ENCODE measurements around the gene TPD52L2. TPM values are rescaled to one million over a fixed set of nuclear protein-coding genes. Genes with fewer than 3 reads are reported as not detected.

The TPD52L2 gene
- polyA plus RNA-seq, 1 donor, result 63.6 TPM

DNA sequence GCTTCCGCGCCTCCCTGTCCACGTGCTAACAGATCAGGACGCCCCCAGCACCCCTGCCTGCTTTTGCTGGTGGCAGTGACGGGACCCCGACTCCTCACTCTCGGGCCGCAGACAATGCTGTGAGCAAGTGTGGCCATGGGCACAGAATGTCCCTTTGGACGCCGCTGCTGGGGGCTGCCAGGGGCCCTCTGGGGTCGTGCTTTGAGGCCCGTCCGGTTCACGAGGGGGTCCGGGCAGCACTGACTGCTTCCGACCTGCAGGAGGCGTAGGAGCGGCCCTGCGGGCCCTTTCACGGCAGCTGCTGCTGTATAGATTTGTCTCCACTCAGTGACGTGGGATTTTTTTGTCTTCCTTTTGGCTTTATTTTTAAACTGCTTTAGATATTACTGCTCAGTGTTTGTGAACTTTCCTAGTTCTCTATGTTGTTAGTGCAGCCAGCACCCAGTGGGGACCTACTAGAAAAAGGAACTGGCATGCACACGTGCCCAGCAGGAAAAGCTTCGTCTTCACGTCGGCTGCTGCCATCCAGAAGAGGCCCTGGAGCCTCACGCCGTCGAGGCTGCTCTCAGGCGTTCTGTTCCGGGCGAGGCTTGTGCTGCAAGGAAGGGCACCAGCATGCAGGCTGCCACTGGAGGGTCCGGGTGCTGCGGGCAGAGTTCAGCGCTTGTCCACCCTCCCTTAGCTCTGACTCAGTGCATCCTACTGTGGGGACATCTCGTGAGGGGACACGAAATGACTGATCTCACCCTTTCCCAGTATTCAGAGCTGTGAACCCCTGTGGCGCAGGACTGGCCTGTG lies 69.4 kb downstream of the TPD52L2 start:
- H3K36me3 ChIP-seq (ENCODE audit: control insufficient read depth, insufficient read depth, low read length), result peaks cover 71% of the 10 kb centered on the region
- no peak for DNase-seq
- peaks cover 9% of the 10 kb centered on the region for H3K9me3 ChIP-seq (ENCODE audit: control insufficient read depth, low read depth, low read length)
- no peaks in the 10 kb centered on the region for H3K27me3 ChIP-seq (ENCODE audit: control insufficient read depth, insufficient read depth, low read length)
- no peak overlapping the region for H3K4me3 ChIP-seq (ENCODE audit: low read length)
- no peak overlapping the region for H3K27ac ChIP-seq (ENCODE audit: low read length)
- H3K4me1 ChIP-seq (ENCODE audit: control insufficient read depth, insufficient read depth, low read length), result no peaks in the 10 kb centered on the region
- WGBS (ENCODE audit: insufficient coverage, low lambda C conversion rate), result no CpG with 5 or more reads among the region's 37 CpGs

DNA sequence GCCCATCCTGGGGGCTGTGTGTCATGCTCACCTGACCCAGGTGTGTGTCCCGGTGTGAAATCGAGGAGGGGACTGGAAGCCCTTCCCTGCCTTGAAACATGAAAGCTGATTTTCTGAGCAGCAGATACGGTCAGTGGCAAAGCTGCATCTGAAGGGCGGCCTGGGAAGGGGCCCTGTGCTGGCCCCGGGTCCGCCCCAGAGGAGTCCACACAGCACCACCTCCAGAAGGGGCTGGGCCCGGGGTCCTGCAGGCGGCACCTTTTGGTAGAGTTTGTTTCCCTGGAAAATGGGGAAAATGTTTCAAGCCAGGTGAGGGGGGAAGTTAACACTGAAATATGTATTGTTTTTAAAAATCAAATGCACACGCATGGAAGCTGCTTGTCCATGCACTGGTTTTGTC lies 70.4 kb downstream of the TPD52L2 start:
- DNase-seq, result no peak
- Histone ChIP-seq H3K4me1 (ENCODE audit: control insufficient read depth, insufficient read depth, low read length) (no peaks in the 10 kb centered on the region), H3K36me3 (ENCODE audit: control insufficient read depth, insufficient read depth, low read length) (peaks cover 72% of the 10 kb centered on the region), H3K4me3 (ENCODE audit: low read length) (no peak overlapping the region), H3K27ac (ENCODE audit: low read length) (no peak overlapping the region), H3K27me3 (ENCODE audit: control insufficient read depth, insufficient read depth, low read length) (no peaks in the 10 kb centered on the region), H3K9me3 (ENCODE audit: control insufficient read depth, low read depth, low read length) (peaks cover 13% of the 10 kb centered on the region)
- WGBS (ENCODE audit: insufficient coverage, low lambda C conversion rate), result no CpG with 5 or more reads among the region's 9 CpGs

DNA sequence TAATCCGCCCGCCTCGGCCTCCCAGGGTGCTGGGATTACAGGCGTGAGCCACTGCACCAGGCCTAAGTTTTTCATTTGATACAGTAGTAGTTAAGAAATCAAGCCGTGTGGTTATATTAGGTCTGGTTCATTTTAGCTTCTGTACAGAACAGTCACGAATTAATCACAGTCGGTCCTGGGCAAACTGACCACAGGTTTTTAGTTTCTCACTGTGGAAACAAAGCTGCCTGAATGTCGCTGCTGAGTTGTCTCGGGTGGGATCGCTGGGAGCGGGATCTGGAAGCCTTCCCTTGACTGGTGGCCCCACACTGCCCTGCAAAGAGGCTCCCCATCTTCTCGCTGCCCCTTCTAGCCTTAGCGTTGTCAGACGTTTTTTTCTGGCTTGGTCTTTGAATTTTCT lies 72.5 kb downstream of the TPD52L2 start:
- no peak for DNase-seq
- Histone ChIP-seq H3K4me1 (ENCODE audit: control insufficient read depth, insufficient read depth, low read length) (peaks cover under 1% of the 10 kb centered on the region), H3K27ac (ENCODE audit: low read length) (no peak overlapping the region), H3K4me3 (ENCODE audit: low read length) (no peak overlapping the region), H3K36me3 (ENCODE audit: control insufficient read depth, insufficient read depth, low read length) (peaks cover 67% of the 10 kb centered on the region), H3K9me3 (ENCODE audit: control insufficient read depth, low read depth, low read length) (peaks cover 30% of the 10 kb centered on the region), H3K27me3 (ENCODE audit: control insufficient read depth, insufficient read depth, low read length) (no peaks in the 10 kb centered on the region)
- 89% methylated on average over 6 of the region's 14 CpGs for WGBS (ENCODE audit: insufficient coverage, low lambda C conversion rate)

DNA sequence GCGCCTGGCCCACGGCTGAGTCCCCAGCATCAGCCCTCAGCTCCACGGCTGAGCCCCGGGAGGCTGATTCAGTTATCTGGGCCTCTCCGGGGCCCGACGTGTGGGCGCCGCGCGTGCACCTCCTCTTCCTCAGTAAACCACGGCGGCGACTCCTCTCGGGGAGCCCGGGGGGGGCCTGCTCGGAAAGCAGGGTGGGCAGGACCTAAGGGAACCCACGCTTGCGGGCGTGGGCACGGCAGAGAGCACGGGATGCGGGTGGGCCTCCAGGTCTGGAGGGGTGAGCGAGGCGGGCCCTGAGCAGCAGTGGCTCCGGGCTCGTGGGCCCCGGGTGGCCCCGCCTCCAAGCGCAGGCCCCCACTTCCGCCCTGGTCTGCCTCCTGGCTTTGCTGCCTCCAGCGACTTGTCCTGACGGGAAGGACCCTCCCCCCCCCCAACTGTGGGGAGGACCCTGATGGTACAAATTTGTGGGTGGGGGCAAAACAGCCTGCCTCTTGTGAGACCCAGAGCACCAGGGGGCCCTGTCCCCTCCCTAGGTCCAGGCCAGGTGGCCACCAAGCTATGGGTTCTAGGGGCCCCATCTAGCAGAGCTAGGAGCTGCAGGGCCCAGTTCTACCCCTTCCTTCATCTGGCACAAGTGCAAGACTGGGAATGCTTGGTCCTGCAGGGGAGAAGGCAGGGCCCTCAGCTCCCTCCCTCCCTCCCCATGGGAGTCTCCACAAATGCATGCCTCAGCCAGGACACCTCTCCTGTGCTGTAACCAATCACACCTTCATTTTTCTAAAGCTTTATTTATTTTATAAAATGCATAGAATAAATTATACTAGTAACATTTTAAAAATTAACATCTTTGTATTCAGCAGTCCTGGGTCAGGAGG lies 74.2 kb downstream of the TPD52L2 start:
- H3K27me3 ChIP-seq (ENCODE audit: control insufficient read depth, insufficient read depth, low read length), result no peaks in the 10 kb centered on the region
- peaks cover 30% of the 10 kb centered on the region for H3K9me3 ChIP-seq (ENCODE audit: control insufficient read depth, low read depth, low read length)
- peaks cover 68% of the 10 kb centered on the region for H3K36me3 ChIP-seq (ENCODE audit: control insufficient read depth, insufficient read depth, low read length)
- H3K4me3 ChIP-seq (ENCODE audit: low read length), result no peak overlapping the region
- H3K4me1 ChIP-seq (ENCODE audit: control insufficient read depth, insufficient read depth, low read length), result peaks cover 4% of the 10 kb centered on the region
- no CpG with 5 or more reads among the region's 33 CpGs for WGBS (ENCODE audit: insufficient coverage, low lambda C conversion rate)
- H3K27ac ChIP-seq (ENCODE audit: low read length), result no peak overlapping the region
- no peak for DNase-seq

DNA sequence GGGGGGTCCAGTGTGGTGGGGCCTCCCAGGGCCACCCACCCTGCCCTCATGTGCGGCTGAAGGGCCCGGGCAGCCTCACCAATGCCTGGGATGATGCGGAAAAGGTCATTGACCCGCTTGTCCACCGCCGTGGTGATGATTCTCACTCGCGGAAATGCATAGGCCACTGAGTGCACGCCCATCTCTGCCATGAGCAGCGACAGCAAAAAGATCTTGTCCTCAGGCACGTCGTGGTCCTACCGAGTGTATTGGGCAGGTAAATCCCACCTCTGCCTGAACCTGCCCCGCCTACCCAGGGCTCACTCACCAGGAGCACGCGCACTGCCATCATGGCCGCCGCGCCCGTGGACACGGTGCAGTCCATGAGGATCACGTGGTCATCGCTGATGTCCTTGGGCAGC lies 75.0 kb downstream of the TPD52L2 start:
- DNase-seq, result no peak
- peaks cover 30% of the 10 kb centered on the region for H3K9me3 ChIP-seq (ENCODE audit: control insufficient read depth, low read depth, low read length)
- H3K27ac ChIP-seq (ENCODE audit: low read length), result no peak overlapping the region
- peaks cover 68% of the 10 kb centered on the region for H3K36me3 ChIP-seq (ENCODE audit: control insufficient read depth, insufficient read depth, low read length)
- peaks cover 4% of the 10 kb centered on the region for H3K4me1 ChIP-seq (ENCODE audit: control insufficient read depth, insufficient read depth, low read length)
- WGBS (ENCODE audit: insufficient coverage, low lambda C conversion rate), result no CpG with 5 or more reads among the region's 23 CpGs
- no peaks in the 10 kb centered on the region for H3K27me3 ChIP-seq (ENCODE audit: control insufficient read depth, insufficient read depth, low read length)
- H3K4me3 ChIP-seq (ENCODE audit: low read length), result no peak overlapping the region

DNA sequence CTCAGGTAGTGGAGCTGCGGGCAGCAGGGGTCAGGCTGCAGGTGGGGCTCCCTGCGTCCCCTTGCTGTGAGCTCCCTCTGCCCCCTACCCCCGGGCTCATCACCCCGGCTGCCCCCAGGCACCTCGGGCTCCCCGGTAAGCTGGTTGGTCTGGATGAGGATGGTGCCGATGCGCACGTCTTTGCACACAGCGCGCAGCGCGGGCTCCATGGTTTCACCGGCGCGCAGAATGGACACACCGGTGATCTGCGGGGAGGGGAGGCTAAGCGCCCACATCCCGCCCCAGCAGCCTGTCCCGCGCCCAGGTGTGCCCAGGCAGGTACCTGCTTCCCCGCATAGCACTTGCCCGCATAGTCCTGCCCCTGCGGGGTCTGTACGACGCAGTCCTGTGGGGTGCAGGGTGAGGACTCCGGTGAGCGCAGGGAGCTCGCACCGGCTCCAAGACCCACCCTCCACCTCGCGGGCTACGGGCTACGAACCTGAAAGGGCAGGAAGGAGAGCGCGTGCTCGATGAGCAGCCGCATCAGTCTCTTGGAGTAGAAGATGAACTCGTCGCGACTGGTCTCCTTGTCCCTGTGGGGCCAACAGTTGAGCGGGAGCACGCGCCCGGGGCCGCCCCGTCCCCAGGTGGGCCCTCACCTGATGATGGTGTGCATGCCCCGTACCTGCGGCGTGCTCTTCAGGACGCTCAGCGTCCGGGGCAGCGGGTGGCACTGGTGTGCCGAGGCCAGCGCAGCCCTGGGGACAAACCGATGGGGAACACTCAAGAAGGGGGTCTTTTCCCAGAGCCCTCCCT lies 75.6 kb downstream of the TPD52L2 start:
- Histone ChIP-seq H3K27ac (ENCODE audit: low read length) (no peak overlapping the region), H3K4me1 (ENCODE audit: control insufficient read depth, insufficient read depth, low read length) (peaks cover 4% of the 10 kb centered on the region), H3K36me3 (ENCODE audit: control insufficient read depth, insufficient read depth, low read length) (peaks cover 68% of the 10 kb centered on the region), H3K9me3 (ENCODE audit: control insufficient read depth, low read depth, low read length) (peaks cover 30% of the 10 kb centered on the region), H3K4me3 (ENCODE audit: low read length) (no peak overlapping the region), H3K27me3 (ENCODE audit: control insufficient read depth, insufficient read depth, low read length) (no peaks in the 10 kb centered on the region)
- no peak for DNase-seq
- no CpG with 5 or more reads among the region's 58 CpGs for WGBS (ENCODE audit: insufficient coverage, low lambda C conversion rate)

Other genes starting within 250 kb of the TPD52L2 start
- gene GMEB2, start 238.2 kb upstream of the TPD52L2 start, polyA plus RNA-seq, result 10.5 TPM
- 23.1 TPM for gene STMN3, start 211.8 kb upstream of the TPD52L2 start, polyA plus RNA-seq
- gene RTEL1, start 207.0 kb upstream of the TPD52L2 start, polyA plus RNA-seq, result 12.2 TPM
- 1.9 TPM for gene TNFRSF6B, start 168.6 kb upstream of the TPD52L2 start, polyA plus RNA-seq
- 22.2 TPM for gene ARFRP1, start 157.3 kb upstream of the TPD52L2 start, polyA plus RNA-seq
- 20.1 TPM for gene ZGPAT, start 157.2 kb upstream of the TPD52L2 start, polyA plus RNA-seq
- 7.5 TPM for gene LIME1, start 128.6 kb upstream of the TPD52L2 start, polyA plus RNA-seq
- gene SLC2A4RG, start 125.5 kb upstream of the TPD52L2 start, polyA plus RNA-seq, result 61.5 TPM
- gene ZBTB46, start 34.0 kb upstream of the TPD52L2 start, polyA plus RNA-seq, result 4.1 TPM
- gene ABHD16B, start 3.8 kb upstream of the TPD52L2 start, polyA plus RNA-seq, result not detected
- gene DNAJC5, start 29.9 kb downstream of the TPD52L2 start, polyA plus RNA-seq, result 21.9 TPM
- gene UCKL1, start 91.1 kb downstream of the TPD52L2 start, polyA plus RNA-seq, result 54.2 TPM
- 8.1 TPM for gene ZNF512B, start 104.7 kb downstream of the TPD52L2 start, polyA plus RNA-seq
- 5.0 TPM for gene SAMD10, start 114.4 kb downstream of the TPD52L2 start, polyA plus RNA-seq
- 59.7 TPM for gene PRPF6, start 115.9 kb downstream of the TPD52L2 start, polyA plus RNA-seq
- gene C20orf204, start 170.9 kb downstream of the TPD52L2 start, polyA plus RNA-seq, result 1.2 TPM
- gene SOX18, start 184.4 kb downstream of the TPD52L2 start, polyA plus RNA-seq, result 5.3 TPM
- gene TCEA2, start 197.9 kb downstream of the TPD52L2 start, polyA plus RNA-seq, result 32.6 TPM
- gene RGS19, start 214.2 kb downstream of the TPD52L2 start, polyA plus RNA-seq, result 5.9 TPM
- gene OPRL1, start 214.8 kb downstream of the TPD52L2 start, polyA plus RNA-seq, result 0.81 TPM
- 0.19 TPM for gene LKAAEAR1, start 219.1 kb downstream of the TPD52L2 start, polyA plus RNA-seq
- not detected for gene NPBWR2, start 242.3 kb downstream of the TPD52L2 start, polyA plus RNA-seq

Measured in large intestine (tissue), 3 donors.